ENCODE results near the gene CLEC16A. TPM values are rescaled to one million over a fixed set of nuclear protein-coding genes. Genes with fewer than 3 reads are reported as not detected.

Gene CLEC16A
- total RNA-seq, 4 donors from 2014 or later = 29.5 to 58.8 (median 48.4) TPM

DNA sequence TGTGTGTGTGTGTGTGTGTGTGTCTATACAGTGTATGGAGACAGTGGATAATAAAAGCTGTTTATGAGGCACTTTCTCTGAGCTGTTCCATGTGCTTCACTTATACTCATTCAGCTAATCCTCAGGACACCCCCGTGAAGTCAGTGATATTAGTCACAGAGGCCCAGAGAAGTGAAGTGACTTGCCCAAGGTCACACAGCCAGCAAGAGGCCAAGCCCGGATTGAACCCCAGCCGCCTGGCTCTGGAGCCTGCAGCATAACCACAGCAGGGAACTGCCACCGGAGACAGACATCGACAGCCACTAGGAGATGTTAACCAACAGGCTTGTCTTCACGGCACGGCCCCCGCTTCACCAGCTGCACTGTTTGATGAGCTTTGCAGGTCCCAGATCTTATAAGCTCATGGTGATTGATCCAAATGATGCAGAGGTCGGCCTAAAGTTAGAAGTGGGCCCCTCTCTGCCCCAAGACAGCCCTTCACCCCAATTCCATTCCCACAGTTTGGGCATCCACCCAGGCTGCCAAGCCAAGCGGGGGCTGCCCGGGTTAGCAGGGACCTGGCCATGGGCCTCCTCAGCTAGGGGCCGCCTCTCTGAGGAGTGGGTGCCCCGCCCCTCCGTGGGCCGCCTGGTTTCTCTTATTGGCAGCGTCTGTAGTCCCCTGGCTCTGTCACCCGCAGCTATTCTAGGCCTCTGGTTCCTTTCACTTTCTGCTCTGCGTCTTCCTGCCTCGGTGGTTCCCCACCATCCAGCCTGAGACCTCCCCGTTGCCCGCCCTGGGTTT, 280.7 kb downstream of the CLEC16A start:
- peak overlapping the region in 1 of 3 donors; percentile 46 for H3K27ac ChIP-seq
- H3K4me3 ChIP-seq (replicated peaks in 1 of 3) = no peak overlapping the region

DNA sequence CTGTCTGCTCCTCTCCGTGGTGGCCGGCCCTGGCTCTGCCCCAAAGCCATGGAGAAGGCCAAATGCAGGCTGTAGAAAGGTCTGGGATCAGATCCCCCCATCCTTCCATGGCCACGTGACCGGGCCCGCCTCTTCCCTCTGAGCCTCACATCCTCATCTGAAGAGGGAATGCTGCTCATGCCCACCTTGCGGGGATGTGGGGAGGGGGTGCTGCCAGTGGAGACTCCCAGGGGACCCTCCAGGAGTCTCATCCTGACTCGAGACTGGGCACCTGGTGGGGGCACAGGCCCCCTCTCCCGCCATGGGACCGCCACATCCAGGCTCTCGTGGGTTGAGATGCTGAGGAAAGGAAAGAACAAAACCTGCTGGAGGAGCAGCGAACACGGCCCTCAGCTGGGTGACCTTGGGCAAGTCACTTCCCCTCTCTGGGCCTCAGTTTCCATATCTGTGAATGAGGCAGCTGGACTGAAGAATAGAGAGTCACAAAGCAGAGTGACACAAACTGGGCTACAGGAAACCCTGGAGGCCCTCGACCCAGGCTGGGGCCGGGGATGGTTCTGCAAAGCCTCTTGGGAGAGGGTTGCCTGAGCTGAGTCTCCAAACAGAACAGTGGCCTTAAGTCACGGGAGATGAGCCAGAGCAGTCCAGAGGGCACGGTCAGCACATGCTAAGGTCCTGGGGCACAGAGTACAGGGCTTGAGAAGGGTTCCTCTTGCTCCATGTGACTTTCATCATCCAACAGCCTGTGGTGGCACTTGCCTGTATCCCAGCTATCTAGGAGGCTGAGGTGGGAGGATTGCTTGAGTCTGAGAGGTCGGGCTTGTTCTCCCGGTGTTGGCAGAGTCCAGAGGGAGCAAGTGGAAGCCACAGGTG, 281.5 kb downstream of the CLEC16A start:
- no peaks in the 10 kb centered on the region for H3K36me3 ChIP-seq
- no peak overlapping the region for H3K4me3 ChIP-seq (replicated peaks in 1 of 3)
- H3K4me1 ChIP-seq = peaks cover 0 to 13% of the 10 kb centered on the region in 2 donors
- no peak for TF ChIP-seq POLR2A (IDR thresholded peaks at IDR 0.05)
- TF ChIP-seq CTCF (IDR thresholded peaks at IDR 0.05) = no peak
- H3K9me3 ChIP-seq = no peaks in the 10 kb centered on the region
- 83 to 88% methylated on average over 8 to 13 of the region's 18 CpGs for WGBS, 2 donors
- intact Hi-C loops (cut with DNase I) = no loop called here
- no peak overlapping the region for H3K27ac ChIP-seq
- DNase-seq = no peak
- H3K27me3 ChIP-seq = no peaks in the 10 kb centered on the region

More for the DNA sequence above, 280.7 kb downstream of the CLEC16A start:
- Histone ChIP-seq H3K9me3 (no peaks in the 10 kb centered on the region), H3K27me3 (no peaks in the 10 kb centered on the region), H3K4me1 (peaks cover 0 to 13% of the 10 kb centered on the region in 2 donors), H3K36me3 (no peaks in the 10 kb centered on the region)
- TF ChIP-seq POLR2A (IDR thresholded peaks at IDR 0.05) = no peak
- no peak for TF ChIP-seq CTCF (IDR thresholded peaks at IDR 0.05)
- intact Hi-C loops (cut with DNase I) = no loop called here
- 67 to 83% methylated on average over 16 to 21 of the region's 21 CpGs for WGBS, 2 donors
- DNase-seq = peak in 1 of 2 donors; percentile 35

- intact Hi-C loops (cut with DNase I) = no loop called here
- no peak overlapping the region for H3K4me3 ChIP-seq (replicated peaks in 1 of 3)
- no peaks in the 10 kb centered on the region for H3K27me3 ChIP-seq
- H3K27ac ChIP-seq = no peak overlapping the region
- no peak for DNase-seq
- no peaks in the 10 kb centered on the region for H3K9me3 ChIP-seq
- H3K36me3 ChIP-seq = no peaks in the 10 kb centered on the region
- WGBS, 2 donors = 82 to 92% methylated on average over 5 of the region's 5 CpGs
- H3K4me1 ChIP-seq = peaks cover 0 to 18% of the 10 kb centered on the region in 2 donors
- TF ChIP-seq CTCF (IDR thresholded peaks at IDR 0.05) (no peak), POLR2A (IDR thresholded peaks at IDR 0.05) (no peak)
Measured at GRCh38 chr16:11229432-11229831, 285.1 kb downstream of the CLEC16A start.

GRCh38 chr16:11229906-11230305, 285.5 kb downstream of the CLEC16A start:
- H3K27me3 ChIP-seq = no peaks in the 10 kb centered on the region
- WGBS, 2 donors = 69 to 73% methylated on average over 4 of the region's 4 CpGs
- H3K27ac ChIP-seq = peak overlapping the region in 1 of 3 donors; percentile 30
- intact Hi-C loops (cut with DNase I) = no loop called here
- peaks cover 0 to 14% of the 10 kb centered on the region in 2 donors for H3K4me1 ChIP-seq
- H3K9me3 ChIP-seq = no peaks in the 10 kb centered on the region
- H3K36me3 ChIP-seq = no peaks in the 10 kb centered on the region
- peak; percentile 82 to 95 for DNase-seq
- TF ChIP-seq POLR2A (IDR thresholded peaks at IDR 0.05) (no peak), CTCF (IDR thresholded peaks at IDR 0.05) (no peak)
- H3K4me3 ChIP-seq (replicated peaks in 1 of 3) = no peak overlapping the region

Measured in thyroid gland (tissue), 4 donors.